Medulla oblongata (tissue), 1 donor: ENCODE results near the gene HS3ST3A1.

Source experiments
- DNase-seq: peaks from one replicate; pipeline ENCODE4 v3.0.0-alpha.2; 2015; ENCODE audit errors: extremely low spot score

HS3ST3A1 gene

GRCh38 chr17:13598353-13599167 is 3.2 kb downstream of the HS3ST3A1 start:
- no peak for DNase-seq

- DNase-seq, result peak; percentile 70
Observed at GRCh38 chr17:13597723-13598347, 3.9 kb downstream of the HS3ST3A1 start.

GRCh38 chr17:13596241-13596923 is 5.3 kb downstream of the HS3ST3A1 start:
- no peak for DNase-seq

- no peak for DNase-seq
Observed at GRCh38 chr17:13595599-13595899, 6.2 kb downstream of the HS3ST3A1 start.

GRCh38 chr17:13594762-13595598 is 6.7 kb downstream of the HS3ST3A1 start:
- DNase-seq, result peak; percentile 94

- DNase-seq, result no peak
Observed at GRCh38 chr17:13594310-13594709, 7.4 kb downstream of the HS3ST3A1 start.

- no peak for DNase-seq
Observed at GRCh38 chr17:13593757-13594156, 8.0 kb downstream of the HS3ST3A1 start.

- DNase-seq, result no peak
Observed at GRCh38 chr17:13593021-13593751, 8.5 kb downstream of the HS3ST3A1 start.

- no peak for DNase-seq
Observed at GRCh38 chr17:13592427-13592826, 9.3 kb downstream of the HS3ST3A1 start.

GRCh38 chr17:13590441-13590840 is 11.3 kb downstream of the HS3ST3A1 start:
- DNase-seq, result no peak

GRCh38 chr17:13589658-13590057 is 12.1 kb downstream of the HS3ST3A1 start:
- DNase-seq, result no peak

GRCh38 chr17:13587487-13588338 is 14.0 kb downstream of the HS3ST3A1 start:
- DNase-seq, result no peak

- DNase-seq, result no peak
Observed at GRCh38 chr17:13584701-13585080, 17.0 kb downstream of the HS3ST3A1 start.

GRCh38 chr17:13583996-13584700 is 17.6 kb downstream of the HS3ST3A1 start:
- no peak for DNase-seq

- no peak for DNase-seq
Observed at GRCh38 chr17:13582776-13583547, 18.8 kb downstream of the HS3ST3A1 start.

- no peak for DNase-seq
Observed at GRCh38 chr17:13581925-13582324, 19.8 kb downstream of the HS3ST3A1 start.

GRCh38 chr17:13580790-13581189 is 20.9 kb downstream of the HS3ST3A1 start:
- DNase-seq, result no peak

GRCh38 chr17:13576661-13577526 is 24.8 kb downstream of the HS3ST3A1 start:
- no peak for DNase-seq
